Measurements from ENCODE around the gene SULF2.

The SULF2 gene

GRCh38 chr20:47788741-47789080 is 3.4 kb upstream of the SULF2 start:
- FAIRE-seq (no peak), DNase-seq (ENCODE audit: extremely low spot score, insufficient read length, low read depth) (no peak)

- DNase-seq (ENCODE audit: extremely low spot score, insufficient read length, low read depth) (no peak), FAIRE-seq (no peak)
Observed at GRCh38 chr20:47786765-47787107, 1.5 kb upstream of the SULF2 start.

- no peak for DNase-seq (ENCODE audit: extremely low spot score, insufficient read length, low read depth)
- FAIRE-seq = peak; percentile 48
Observed at GRCh38 chr20:47785854-47786764, 828 bp upstream of the SULF2 start.

- FAIRE-seq (no peak), DNase-seq (ENCODE audit: extremely low spot score, insufficient read length, low read depth) (no peak)
Observed at GRCh38 chr20:47784599-47785310, 526 bp downstream of the SULF2 start.

- FAIRE-seq (no peak), DNase-seq (ENCODE audit: extremely low spot score, insufficient read length, low read depth) (no peak)
Observed at GRCh38 chr20:47783828-47784598, 1.3 kb downstream of the SULF2 start.

GRCh38 chr20:47782920-47783552 is 2.2 kb downstream of the SULF2 start:
- no peak for DNase-seq (ENCODE audit: extremely low spot score, insufficient read length, low read depth)
- FAIRE-seq = no peak

GRCh38 chr20:47782076-47782475 is 3.2 kb downstream of the SULF2 start:
- DNase-seq (ENCODE audit: extremely low spot score, insufficient read length, low read depth) (no peak), FAIRE-seq (no peak)

GRCh38 chr20:47781632-47782031 is 3.6 kb downstream of the SULF2 start:
- DNase-seq (ENCODE audit: extremely low spot score, insufficient read length, low read depth) (no peak), FAIRE-seq (no peak)

GRCh38 chr20:47780720-47781389 is 4.4 kb downstream of the SULF2 start:
- DNase-seq (ENCODE audit: extremely low spot score, insufficient read length, low read depth) (no peak), FAIRE-seq (no peak)

- DNase-seq (ENCODE audit: extremely low spot score, insufficient read length, low read depth) (no peak), FAIRE-seq (no peak)
Observed at GRCh38 chr20:47778398-47779354, 6.6 kb downstream of the SULF2 start.

- FAIRE-seq = no peak
- no peak for DNase-seq (ENCODE audit: extremely low spot score, insufficient read length, low read depth)
Observed at GRCh38 chr20:47777220-47777619, 8.1 kb downstream of the SULF2 start.

- no peak for FAIRE-seq
Observed at GRCh38 chr20:47776639-47777038, 8.6 kb downstream of the SULF2 start.

GRCh38 chr20:47775841-47776240 is 9.4 kb downstream of the SULF2 start:
- FAIRE-seq (no peak), DNase-seq (ENCODE audit: extremely low spot score, insufficient read length, low read depth) (no peak)

More at GRCh38 chr20:47776639-47777038, 8.6 kb downstream of the SULF2 start:
- no peak for DNase-seq (ENCODE audit: extremely low spot score, insufficient read length, low read depth)

GRCh38 chr20:47775039-47775438 is 10.2 kb downstream of the SULF2 start:
- DNase-seq (ENCODE audit: extremely low spot score, insufficient read length, low read depth) = no peak
- FAIRE-seq = no peak

GRCh38 chr20:47774131-47774777 is 11.0 kb downstream of the SULF2 start:
- DNase-seq (ENCODE audit: extremely low spot score, insufficient read length, low read depth) = no peak
- no peak for FAIRE-seq

- no peak for FAIRE-seq
- DNase-seq (ENCODE audit: extremely low spot score, insufficient read length, low read depth) = no peak
Observed at GRCh38 chr20:47773371-47773786, 11.9 kb downstream of the SULF2 start.

- DNase-seq (ENCODE audit: extremely low spot score, insufficient read length, low read depth) (no peak), FAIRE-seq (no peak)
Observed at GRCh38 chr20:47770935-47771334, 14.3 kb downstream of the SULF2 start.

Data from GM18507 (cell line).